GM10266 (cell line): Measurements from ENCODE around the gene ECSIT.

ENCODE experiments used
- DNase-seq: peaks from one replicate; pipeline ENCODE4 v3.0.0; 2012; ENCODE audit errors: extremely low spot score
- CTCF ChIP-seq: IDR thresholded peaks from 2 replicates; pipeline ENCODE4 v1.5.1; 2012; ENCODE audit warnings: mild to moderate bottlenecking, low read depth; ENCODE audit not compliant: control insufficient read depth, insufficient read depth; ENCODE audit errors: missing control alignments

ECSIT gene

GRCh38 chr19:11496391-11497163 is 32.4 kb downstream of the ECSIT start:
- peak; percentile 81 for DNase-seq
- peak; percentile 74 for TF ChIP-seq CTCF

GRCh38 chr19:11495885-11496284 is 33.0 kb downstream of the ECSIT start:
- no peak for TF ChIP-seq CTCF
- no peak for DNase-seq

GRCh38 chr19:11495481-11495880 is 33.5 kb downstream of the ECSIT start:
- TF ChIP-seq CTCF: no peak
- no peak for DNase-seq

GRCh38 chr19:11494634-11495285 is 34.2 kb downstream of the ECSIT start:
- no peak for DNase-seq
- no peak for TF ChIP-seq CTCF

- no peak for TF ChIP-seq CTCF
- no peak for DNase-seq
Observed at GRCh38 chr19:11489378-11489777, 39.6 kb downstream of the ECSIT start.

GRCh38 chr19:11486661-11487503 is 42.1 kb downstream of the ECSIT start:
- TF ChIP-seq CTCF: no peak
- DNase-seq: no peak
